ENCODE data around the gene DSCAM.

DNA sequence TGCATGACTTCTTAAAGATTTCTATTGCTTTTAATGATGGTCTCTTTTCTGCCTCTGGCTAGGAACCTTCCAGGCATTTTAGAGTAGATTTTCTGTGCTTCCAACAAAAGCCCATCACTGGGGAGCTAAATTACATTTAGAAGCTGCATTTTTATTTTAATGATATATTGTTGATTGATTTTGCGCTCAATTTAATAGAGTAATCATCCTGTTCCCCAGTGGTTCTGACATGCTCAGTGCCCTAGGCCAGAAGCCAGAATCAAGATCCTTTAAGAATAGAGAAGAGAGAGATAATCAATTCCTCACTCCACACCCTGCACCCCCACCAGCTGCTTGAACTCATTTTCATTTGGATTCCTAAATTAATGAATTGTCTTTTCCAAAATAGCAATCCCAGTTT is 881.9 kb downstream of the DSCAM start:
- no peak for TF ChIP-seq EZH2 (IDR thresholded peaks at IDR 0.05; ENCODE audit: borderline replicate concordance, low read depth, low read length, severe bottlenecking)
- TF ChIP-seq, protein P1, sequence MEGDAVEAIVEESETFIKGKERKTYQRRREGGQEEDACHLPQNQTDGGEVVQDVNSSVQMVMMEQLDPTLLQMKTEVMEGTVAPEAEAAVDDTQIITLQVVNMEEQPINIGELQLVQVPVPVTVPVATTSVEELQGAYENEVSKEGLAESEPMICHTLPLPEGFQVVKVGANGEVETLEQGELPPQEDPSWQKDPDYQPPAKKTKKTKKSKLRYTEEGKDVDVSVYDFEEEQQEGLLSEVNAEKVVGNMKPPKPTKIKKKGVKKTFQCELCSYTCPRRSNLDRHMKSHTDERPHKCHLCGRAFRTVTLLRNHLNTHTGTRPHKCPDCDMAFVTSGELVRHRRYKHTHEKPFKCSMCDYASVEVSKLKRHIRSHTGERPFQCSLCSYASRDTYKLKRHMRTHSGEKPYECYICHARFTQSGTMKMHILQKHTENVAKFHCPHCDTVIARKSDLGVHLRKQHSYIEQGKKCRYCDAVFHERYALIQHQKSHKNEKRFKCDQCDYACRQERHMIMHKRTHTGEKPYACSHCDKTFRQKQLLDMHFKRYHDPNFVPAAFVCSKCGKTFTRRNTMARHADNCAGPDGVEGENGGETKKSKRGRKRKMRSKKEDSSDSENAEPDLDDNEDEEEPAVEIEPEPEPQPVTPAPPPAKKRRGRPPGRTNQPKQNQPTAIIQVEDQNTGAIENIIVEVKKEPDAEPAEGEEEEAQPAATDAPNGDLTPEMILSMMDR (IDR thresholded peaks at IDR 0.05; ENCODE audit: extremely low read depth in 1 of 2, insufficient read depth in 1 of 2, low read depth in 1 of 2, low read length in 2 of 2) = no peak
- TF ChIP-seq MYC (IDR thresholded peaks at IDR 0.05; ENCODE audit: low read depth, low read length) = no peak
- no peak for TF ChIP-seq POLR2A (IDR thresholded peaks at IDR 0.05; ENCODE audit: low read depth, low read length)
- TF ChIP-seq POLR2AphosphoS5 (IDR thresholded peaks at IDR 0.05; ENCODE audit: insufficient read depth, low read depth, low read length) = no peak
